GM23248 (cell line): ENCODE data around the gene DMRT3. TPM values are rescaled to one million over a fixed set of nuclear protein-coding genes. Genes with fewer than 3 reads are reported as not detected.
A peak's percentile ranks its signal among the peaks of the same experiment; 100 is the strongest.

ENCODE experiments used
- DNase-seq: peaks from one replicate; pipeline ENCODE4 v3.0.0-alpha.2; 2015
- H2AFZ ChIP-seq: fragments of 200-600 bp; sonication (generic); 2 replicates; pipeline ENCODE4 v1.6.1; 2016; ENCODE audit warnings: antibody characterized with exemption
- H3F3A ChIP-seq: fragments of 200-600 bp; sonication (generic); 2 replicates; pipeline ENCODE4 v1.6.1; 2016; ENCODE audit warnings: mild to moderate bottlenecking, antibody characterized with exemption, mixed run types; ENCODE audit not compliant: insufficient read depth
- H3K27ac ChIP-seq: fragments of 200-600 bp; sonication (generic); 2 replicates; pipeline ENCODE4 v1.5.1; 2016; ENCODE audit warnings: mild to moderate bottlenecking
- H3K27me3 ChIP-seq: fragments of 200-600 bp; sonication (generic); replicated peaks from 2 replicates; pipeline ENCODE4 v1.6.1; 2016; ENCODE audit warnings: mild to moderate bottlenecking; ENCODE audit not compliant: insufficient read depth
- H3K36me3 ChIP-seq: fragments of 200-600 bp; sonication (generic); 2 replicates; pipeline ENCODE4 v1.6.1; 2016; ENCODE audit warnings: low read depth, mild to moderate bottlenecking
- H3K4me1 ChIP-seq: fragments of 200-600 bp; sonication (generic); 2 replicates; pipeline ENCODE4 v1.6.1; 2016; ENCODE audit warnings: mild to moderate bottlenecking; ENCODE audit not compliant: insufficient read depth
- H3K4me2 ChIP-seq: fragments of 200-600 bp; sonication (generic); one replicate; pipeline ENCODE4 v1.6.1; 2016; ENCODE audit warnings: mild to moderate bottlenecking; ENCODE audit not compliant: unreplicated experiment
- H3K4me3 ChIP-seq: fragments of 200-600 bp; sonication (generic); 2 replicates; pipeline ENCODE4 v1.5.1; 2016; ENCODE audit warnings: mild to moderate bottlenecking
- H3K79me2 ChIP-seq: fragments of 200-600 bp; sonication (generic); 2 replicates; pipeline ENCODE4 v1.6.1; 2016; ENCODE audit warnings: mild to moderate bottlenecking; ENCODE audit not compliant: insufficient read depth
- H3K9ac ChIP-seq: fragments of 200-600 bp; sonication (generic); 2 replicates; pipeline ENCODE4 v1.6.1; 2016; ENCODE audit warnings: mild to moderate bottlenecking
- H3K9me2 ChIP-seq: fragments of 200-600 bp; sonication (generic); 2 replicates; pipeline ENCODE4 v1.6.1; 2016; ENCODE audit warnings: mixed run types, mild to moderate bottlenecking, moderate library complexity; ENCODE audit not compliant: insufficient read depth
- H3K9me3 ChIP-seq: fragments of 200-600 bp; sonication (generic); one replicate; pipeline ENCODE4 v1.6.1; 2017; ENCODE audit warnings: low read depth
- H4K20me1 ChIP-seq: fragments of 200-600 bp; sonication (generic); 2 replicates; pipeline ENCODE4 v1.6.0; 2016; ENCODE audit not compliant: insufficient read depth
- EZH2 ChIP-seq: fragments of 200-600 bp; sonication (generic); IDR thresholded peaks from 2 replicates; pipeline ENCODE4 v1.6.1; 2018; ENCODE audit warnings: antibody characterized with exemption, mild to moderate bottlenecking; ENCODE audit not compliant: insufficient read depth, poor library complexity, severe bottlenecking
- EZH2phosphoT487 ChIP-seq: fragments of 200-600 bp; sonication (generic); IDR thresholded peaks from 2 replicates; pipeline ENCODE4 v1.6.1; 2018; ENCODE audit warnings: antibody characterized with exemption, moderate library complexity, mild to moderate bottlenecking, low read depth; ENCODE audit not compliant: insufficient read depth
- WGBS, 2 experiments: methylation state at CpG; one replicate each; pipeline ENCODE4 v1.1.6; 2015 to 2017; ENCODE audit warnings: low lambda C conversion rate in 2 of 2, low coverage in 1 of 2; ENCODE audit errors: missing lambda C conversion rate in 2 of 2; 5-methylcytosine and 5-hydroxymethylcytosine counted together
- in situ Hi-C: fragments of 300-500 bp; cut with MboI; formaldehyde crosslinking; loops from 2 replicates; pipeline ENCODE4 v1.15.0; 2020
- polyA plus RNA-seq: library from polyadenylated mRNA; unstranded; fragments of >200 nt; fragmentation: Nextera tagmentation; extraction: Ambion mirVana; gene quantifications from 2 replicates; pipeline ENCODE4 v1.2.1, GENCODE V29; 2016
- total RNA-seq: library from RNA; depleted of rRNA; stranded (reverse); fragments of >200 nt; shearing (Covaris generic); gene quantifications from 2 replicates; pipeline ENCODE4 v1.2.3, GENCODE V29; 2014

Gene DMRT3
- total and polyA plus RNA-seq, 2 experiments from 2014 or later, result not detected

- TF ChIP-seq EZH2phosphoT487 (no peak), EZH2 (no peak)
- Histone ChIP-seq H3K9me2 (no peaks in the 10 kb centered on the region), H3K4me3 (no peak overlapping the region), H2AFZ (no peak overlapping the region), H3F3A (no peaks in the 10 kb centered on the region), H3K27me3 (peaks cover 90% of the 10 kb centered on the region), H3K4me2 (no peak overlapping the region), H3K9me3 (no peaks in the 10 kb centered on the region), H4K20me1 (no peaks in the 10 kb centered on the region), H3K79me2 (no peaks in the 10 kb centered on the region), H3K9ac (no peak overlapping the region), H3K4me1 (no peaks in the 10 kb centered on the region), H3K36me3 (no peaks in the 10 kb centered on the region), H3K27ac (no peak overlapping the region)
- in situ Hi-C loops, result no loop called here
- 42% methylated on average over 17 of the region's 17 CpGs for WGBS, 2 experiments
- DNase-seq, result no peak
Measured at GRCh38 chr9:973295-973834, 3.1 kb upstream of the DMRT3 start.

- no peak for DNase-seq
- H3K4me1 ChIP-seq, result no peaks in the 10 kb centered on the region
- peaks cover 90% of the 10 kb centered on the region for H3K27me3 ChIP-seq
- H3F3A ChIP-seq, result no peaks in the 10 kb centered on the region
- no peaks in the 10 kb centered on the region for H3K9me2 ChIP-seq
- 30 to 34% methylated on average over 29 of the region's 29 CpGs for WGBS, 2 experiments
- H3K79me2 ChIP-seq, result no peaks in the 10 kb centered on the region
- H3K36me3 ChIP-seq, result no peaks in the 10 kb centered on the region
- no peak overlapping the region for H3K4me2 ChIP-seq
- no peak overlapping the region for H3K4me3 ChIP-seq
- H3K9me3 ChIP-seq, result no peaks in the 10 kb centered on the region
- no peaks in the 10 kb centered on the region for H4K20me1 ChIP-seq
- no peak overlapping the region for H3K27ac ChIP-seq
- TF ChIP-seq EZH2phosphoT487 (no peak), EZH2 (no peak)
- no peak overlapping the region for H2AFZ ChIP-seq
- H3K9ac ChIP-seq, result no peak overlapping the region
- in situ Hi-C loops, result no loop called here
Measured at GRCh38 chr9:974031-974995, 2.1 kb upstream of the DMRT3 start.

GRCh38 chr9:974996-975739 is 1.3 kb upstream of the DMRT3 start:
- WGBS, 2 experiments, result 35 to 39% methylated on average over 24 of the region's 24 CpGs
- no peak for DNase-seq
- in situ Hi-C loops, result loop anchor here (25.0 kb wide), 1 partner anchor 363 kb away; no protein-coding TSS in a partner anchor
- Histone ChIP-seq H3K9me3 (no peaks in the 10 kb centered on the region), H3K4me3 (no peak overlapping the region), H2AFZ (no peak overlapping the region), H3K4me2 (no peak overlapping the region), H3K9me2 (no peaks in the 10 kb centered on the region), H4K20me1 (no peaks in the 10 kb centered on the region), H3K36me3 (no peaks in the 10 kb centered on the region), H3K27me3 (peaks cover 88% of the 10 kb centered on the region), H3K27ac (no peak overlapping the region), H3K79me2 (no peaks in the 10 kb centered on the region), H3K9ac (no peak overlapping the region), H3K4me1 (no peaks in the 10 kb centered on the region), H3F3A (no peaks in the 10 kb centered on the region)
- no peak for TF ChIP-seq EZH2phosphoT487
- no peak for TF ChIP-seq EZH2

- no peaks in the 10 kb centered on the region for H4K20me1 ChIP-seq
- no peaks in the 10 kb centered on the region for H3F3A ChIP-seq
- H3K79me2 ChIP-seq, result no peaks in the 10 kb centered on the region
- no peak overlapping the region for H3K9ac ChIP-seq
- TF ChIP-seq EZH2, result peak; percentile 96
- peak; percentile 52; the same call in 1 of the 2 replicates for TF ChIP-seq EZH2phosphoT487
- in situ Hi-C loops, result loop anchor here (25.0 kb wide), 1 partner anchor 363 kb away; no protein-coding TSS in a partner anchor
- H3K4me1 ChIP-seq, result no peaks in the 10 kb centered on the region
- H2AFZ ChIP-seq, result no peak overlapping the region
- no peaks in the 10 kb centered on the region for H3K9me2 ChIP-seq
- WGBS, 2 experiments, result 9% methylated on average over 23 of the region's 23 CpGs
- no peak overlapping the region for H3K4me2 ChIP-seq
- no peak for DNase-seq
- H3K4me3 ChIP-seq, result no peak overlapping the region
- H3K27me3 ChIP-seq, result peaks cover 85% of the 10 kb centered on the region
- no peak overlapping the region for H3K27ac ChIP-seq
- H3K36me3 ChIP-seq, result no peaks in the 10 kb centered on the region
- H3K9me3 ChIP-seq, result no peaks in the 10 kb centered on the region
Measured at GRCh38 chr9:975740-976257, 656 bp upstream of the DMRT3 start.
